Stimulated activated CD4-positive, alpha-beta T cell treated with anti-CD3 and anti-CD28 coated beads, Interleukin-1b, Interleukin-23, amount 100 ng/mL, for 48 hours (primary cell): ENCODE data around the gene NUTM2B.
"Not testable (repeated sequence)": the region's sequence is repeated elsewhere in the genome, so short reads cannot be mapped to it uniquely, and the experiment has no call there.

Experiments used
- DNase-seq: peaks from one replicate; pipeline ENCODE4 v3.0.0-alpha.2; 2020

Gene NUTM2B

DNA sequence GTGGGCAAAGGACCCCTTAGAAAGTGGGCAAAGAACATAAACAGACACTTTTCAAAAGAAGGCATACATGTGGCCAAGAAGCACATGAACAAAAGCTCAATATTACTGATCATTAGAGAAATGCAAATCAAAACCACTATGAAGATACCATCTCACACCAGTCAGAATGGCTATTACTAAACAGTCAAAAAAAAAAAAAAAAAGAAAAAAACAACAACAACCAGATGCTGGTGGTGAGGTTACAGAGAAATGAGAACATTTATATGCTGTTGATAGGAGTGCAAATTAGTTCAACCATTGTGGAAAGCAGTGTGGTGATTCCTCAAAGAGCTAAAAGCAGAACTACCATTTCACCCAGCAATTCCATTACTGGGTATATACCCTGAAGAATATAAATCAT lies 50.6 kb downstream of the NUTM2B start:
- not testable (repeated sequence) for DNase-seq

GRCh38 chr10:79758297-79758993 lies 55.4 kb downstream of the NUTM2B start:
- DNase-seq = not testable (repeated sequence)
